GM12873 (cell line): Measurements from ENCODE around the gene TALDO1.

Experiments used
- TF ChIP-seq, protein P1 (sequence below): IDR thresholded peaks from 2 replicates; pipeline ENCODE4 v1.5.1; 2012; ENCODE audit warnings: low read depth, mild to moderate bottlenecking, moderate library complexity, low read length, control low read depth; ENCODE audit not compliant: insufficient read depth; ENCODE audit errors: missing control alignments

The TALDO1 gene

DNA sequence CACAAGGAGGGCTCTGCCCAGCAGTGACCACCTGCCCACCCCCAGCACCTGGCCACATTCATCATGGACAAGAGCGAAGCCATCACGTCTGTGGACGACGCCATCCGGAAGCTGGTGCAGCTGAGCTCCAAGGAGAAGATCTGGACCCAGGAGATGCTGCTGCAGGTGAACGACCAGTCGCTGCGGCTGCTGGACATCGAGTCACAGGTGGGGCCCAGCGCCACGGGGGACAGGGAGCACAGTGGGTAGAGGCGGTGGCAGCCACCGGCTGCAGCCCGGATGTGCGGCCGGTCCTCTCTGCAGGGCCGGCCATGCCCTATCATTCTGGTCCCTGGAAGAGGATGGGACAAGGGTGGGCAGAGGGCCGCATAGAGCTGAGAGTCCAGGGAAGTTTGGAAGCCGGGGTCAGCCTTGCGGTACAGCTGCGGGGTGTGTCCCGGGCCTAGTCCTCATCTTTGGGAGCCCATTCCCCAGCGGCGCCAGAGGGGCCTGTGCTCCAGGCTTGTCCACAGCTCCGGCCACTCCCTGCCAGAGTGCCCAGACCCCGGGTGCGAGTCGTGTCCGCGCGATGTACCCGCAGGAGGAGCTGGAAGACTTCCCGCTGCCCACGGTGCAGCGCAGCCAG is 27.1 kb upstream of the TALDO1 start:
- TF ChIP-seq, protein P1, sequence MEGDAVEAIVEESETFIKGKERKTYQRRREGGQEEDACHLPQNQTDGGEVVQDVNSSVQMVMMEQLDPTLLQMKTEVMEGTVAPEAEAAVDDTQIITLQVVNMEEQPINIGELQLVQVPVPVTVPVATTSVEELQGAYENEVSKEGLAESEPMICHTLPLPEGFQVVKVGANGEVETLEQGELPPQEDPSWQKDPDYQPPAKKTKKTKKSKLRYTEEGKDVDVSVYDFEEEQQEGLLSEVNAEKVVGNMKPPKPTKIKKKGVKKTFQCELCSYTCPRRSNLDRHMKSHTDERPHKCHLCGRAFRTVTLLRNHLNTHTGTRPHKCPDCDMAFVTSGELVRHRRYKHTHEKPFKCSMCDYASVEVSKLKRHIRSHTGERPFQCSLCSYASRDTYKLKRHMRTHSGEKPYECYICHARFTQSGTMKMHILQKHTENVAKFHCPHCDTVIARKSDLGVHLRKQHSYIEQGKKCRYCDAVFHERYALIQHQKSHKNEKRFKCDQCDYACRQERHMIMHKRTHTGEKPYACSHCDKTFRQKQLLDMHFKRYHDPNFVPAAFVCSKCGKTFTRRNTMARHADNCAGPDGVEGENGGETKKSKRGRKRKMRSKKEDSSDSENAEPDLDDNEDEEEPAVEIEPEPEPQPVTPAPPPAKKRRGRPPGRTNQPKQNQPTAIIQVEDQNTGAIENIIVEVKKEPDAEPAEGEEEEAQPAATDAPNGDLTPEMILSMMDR = no peak

DNA sequence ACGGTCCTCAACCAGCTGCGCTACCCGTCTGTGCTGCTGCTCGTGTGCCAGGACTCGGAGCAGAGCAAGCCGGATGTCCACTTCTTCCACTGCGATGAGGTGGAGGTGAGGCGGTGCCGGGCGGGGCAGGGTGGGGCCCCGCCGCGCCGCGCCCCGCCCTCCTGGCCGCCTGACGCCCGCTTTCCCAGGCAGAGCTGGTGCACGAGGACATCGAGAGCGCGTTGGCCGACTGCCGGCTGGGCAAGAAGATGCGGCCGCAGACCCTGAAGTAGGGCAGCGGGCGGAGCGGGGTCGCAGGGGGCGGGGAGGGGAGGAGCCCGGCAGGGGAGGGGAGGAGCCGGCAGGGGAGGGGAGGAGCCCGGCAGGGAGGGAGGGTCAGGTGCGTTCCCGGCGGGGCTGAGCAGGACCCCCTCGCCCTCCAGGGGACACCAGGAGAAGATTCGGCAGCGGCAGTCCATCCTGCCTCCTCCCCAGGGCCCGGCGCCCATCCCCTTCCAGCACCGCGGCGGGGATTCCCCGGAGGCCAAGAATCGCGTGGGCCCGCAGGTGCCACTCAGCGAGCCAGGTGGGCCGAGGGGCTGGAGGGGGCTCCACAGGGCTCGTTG is 26.5 kb upstream of the TALDO1 start:
- TF ChIP-seq, protein P1 = no peak

DNA sequence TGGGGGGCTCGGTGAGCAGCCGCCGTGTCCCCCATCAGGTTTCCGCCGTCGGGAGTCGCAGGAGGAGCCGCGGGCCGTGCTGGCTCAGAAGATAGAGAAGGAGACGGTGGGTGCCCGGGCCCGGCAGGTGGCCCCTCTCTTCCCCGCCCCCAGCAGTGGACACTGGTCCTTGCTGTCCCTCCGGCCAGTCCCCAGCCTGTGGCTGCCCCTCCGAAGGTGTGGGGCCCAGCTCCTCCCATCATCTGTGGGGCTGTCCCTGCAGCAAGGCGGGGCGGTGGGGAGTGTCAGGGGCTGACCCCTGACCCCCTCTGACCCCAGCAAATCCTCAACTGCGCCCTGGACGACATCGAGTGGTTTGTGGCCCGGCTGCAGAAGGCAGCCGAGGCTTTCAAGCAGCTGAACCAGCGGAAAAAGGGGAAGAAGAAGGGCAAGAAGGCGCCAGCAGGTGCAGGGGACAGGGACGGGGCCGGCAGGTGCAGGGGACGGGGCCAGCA is 26.0 kb upstream of the TALDO1 start:
- TF ChIP-seq, protein P1 = no peak

DNA sequence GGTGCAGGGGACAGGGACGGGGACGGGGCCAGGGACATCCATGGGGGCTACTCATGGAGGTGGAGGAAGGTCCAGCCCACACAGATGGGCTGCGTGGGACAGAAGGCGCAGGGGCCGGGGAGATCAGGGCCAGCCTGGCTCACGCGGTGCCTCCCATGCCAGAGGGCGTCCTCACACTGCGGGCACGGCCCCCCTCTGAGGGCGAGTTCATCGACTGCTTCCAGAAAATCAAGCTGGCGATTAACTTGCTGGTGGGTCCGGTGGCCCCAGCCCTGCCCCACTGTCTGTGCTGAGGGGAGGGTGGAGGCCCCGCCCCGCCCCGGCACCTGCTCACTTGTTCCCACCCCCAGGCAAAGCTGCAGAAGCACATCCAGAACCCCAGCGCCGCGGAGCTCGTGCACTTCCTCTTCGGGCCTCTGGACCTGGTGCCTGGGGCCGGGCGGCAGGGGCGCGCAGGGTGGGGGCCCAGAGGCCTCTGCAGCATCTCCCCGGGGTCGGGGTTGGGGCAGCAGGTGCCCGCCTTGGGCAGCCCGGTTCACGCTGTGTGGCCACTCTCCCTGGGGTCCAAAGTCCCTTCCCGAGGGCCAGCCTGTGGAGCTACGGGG is 25.4 kb upstream of the TALDO1 start:
- TF ChIP-seq, protein P1 = no peak

DNA sequence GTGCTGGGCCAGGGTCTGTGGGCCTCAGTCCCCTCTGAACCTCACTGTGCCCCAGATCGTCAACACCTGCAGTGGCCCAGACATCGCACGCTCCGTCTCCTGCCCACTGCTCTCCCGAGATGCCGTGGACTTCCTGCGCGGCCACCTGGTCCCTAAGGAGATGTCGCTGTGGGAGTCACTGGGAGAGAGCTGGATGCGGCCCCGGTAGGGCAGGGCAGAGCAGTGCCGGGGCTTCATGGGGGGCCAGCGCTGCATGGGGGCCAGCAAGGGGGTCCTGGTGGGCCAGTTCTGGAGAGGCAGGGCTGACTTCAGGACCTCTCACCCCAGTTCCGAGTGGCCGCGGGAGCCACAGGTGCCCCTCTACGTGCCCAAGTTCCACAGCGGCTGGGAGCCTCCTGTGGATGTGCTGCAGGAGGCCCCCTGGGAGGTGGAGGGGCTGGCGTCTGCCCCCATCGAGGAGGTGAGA is 24.9 kb upstream of the TALDO1 start:
- TF ChIP-seq, protein P1 = no peak

DNA sequence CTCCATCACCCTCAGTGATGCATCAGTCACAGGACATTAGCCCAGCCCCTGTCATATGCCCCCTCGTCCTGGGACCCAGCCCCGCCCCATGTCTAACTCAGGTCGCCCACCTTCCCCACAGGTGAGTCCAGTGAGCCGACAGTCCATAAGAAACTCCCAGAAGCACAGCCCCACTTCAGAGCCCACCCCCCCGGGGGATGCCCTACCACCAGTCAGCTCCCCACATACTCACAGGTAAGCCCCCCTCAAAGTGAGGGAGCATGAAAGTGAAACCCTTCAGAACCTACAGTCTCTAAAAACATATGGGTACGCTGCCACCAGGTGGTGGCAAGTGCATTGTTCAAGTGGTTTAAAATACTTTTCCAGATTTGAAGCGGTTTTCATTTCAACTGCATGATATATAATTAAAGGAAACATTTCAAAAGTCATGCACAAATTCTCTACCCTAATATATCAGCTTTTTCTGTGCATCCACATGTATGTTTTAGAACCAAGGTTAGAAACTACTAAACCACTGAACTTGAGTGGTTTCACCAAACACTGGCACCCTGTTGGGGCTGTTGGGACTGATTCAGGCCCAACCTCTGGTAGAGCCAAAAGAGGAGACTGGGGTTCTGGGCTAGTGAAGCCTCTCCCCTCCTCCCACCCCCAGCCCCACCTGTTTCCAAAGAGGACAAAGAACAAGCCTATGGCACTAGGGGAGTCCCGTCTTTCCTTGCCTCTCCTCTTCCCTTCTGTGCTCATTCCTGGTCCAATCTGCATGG is 24.0 kb upstream of the TALDO1 start:
- TF ChIP-seq, protein P1 = peak; percentile 69
